Mesothelial cell of epicardium (in vitro differentiated cells): ENCODE data around the gene PROSER1. TPM values are rescaled to one million over a fixed set of nuclear protein-coding genes. Genes with fewer than 3 reads are reported as not detected.

Experiments
- DNase-seq, 2 experiments: peaks; one replicate each; pipeline ENCODE4 v3.0.0; 2021; ENCODE audit warnings: low spot score in 2 of 2; ENCODE audit not compliant: unreplicated experiment in 2 of 2
- H3K27ac Mint-ChIP-seq: 2 replicates; pipeline ENCODE4 v1.8.0; 2021; ENCODE audit warnings: mixed read lengths
- H3K27me3 Mint-ChIP-seq: 2 replicates; pipeline ENCODE4 v1.8.0; 2021; ENCODE audit warnings: low read depth, mixed read lengths
- H3K36me3 Mint-ChIP-seq: 2 replicates; pipeline ENCODE4 v1.8.0; 2021; ENCODE audit warnings: mixed read lengths
- H3K4me1 Mint-ChIP-seq: 2 replicates; pipeline ENCODE4 v1.8.0; 2021; ENCODE audit warnings: mixed read lengths
- H3K4me3 Mint-ChIP-seq: 2 replicates; pipeline ENCODE4 v1.8.0; 2021; ENCODE audit warnings: mild to moderate bottlenecking, moderate library complexity, mixed read lengths
- H3K9me3 Mint-ChIP-seq: 2 replicates; pipeline ENCODE4 v1.8.0; 2021; ENCODE audit warnings: mixed read lengths
- CTCF ChIP-seq: fragments of 200-600 bp; sonication (generic); IDR thresholded peaks from one replicate; pipeline ENCODE4 v1.5.0; 2021; ENCODE audit warnings: antibody characterized with exemption; ENCODE audit not compliant: unreplicated experiment
- total RNA-seq: library from RNA; stranded (reverse); gene quantifications from 3 replicates; pipeline ENCODE4 v1.2.1, GENCODE V29; 2021

The PROSER1 gene
- total RNA-seq, 1 donor from 2014 or later, result 58.8 TPM

GRCh38 chr13:38980750-38981078, 57.2 kb downstream of the PROSER1 start:
- no peak for TF ChIP-seq CTCF
- Mint-ChIP-seq H3K4me1 (no peaks in the 10 kb centered on the region), H3K4me3 (no peak overlapping the region), H3K9me3 (peaks cover 15% of the 10 kb centered on the region), H3K27me3 (no peaks in the 10 kb centered on the region), H3K36me3 (no peaks in the 10 kb centered on the region), H3K27ac (no peak overlapping the region)
- no peak for DNase-seq

GRCh38 chr13:38979891-38980749, 57.8 kb downstream of the PROSER1 start:
- H3K36me3 Mint-ChIP-seq, result no peaks in the 10 kb centered on the region
- TF ChIP-seq CTCF, result no peak
- no peak overlapping the region for H3K4me3 Mint-ChIP-seq
- H3K9me3 Mint-ChIP-seq, result peaks cover 15% of the 10 kb centered on the region
- H3K4me1 Mint-ChIP-seq, result no peaks in the 10 kb centered on the region
- no peak overlapping the region for H3K27ac Mint-ChIP-seq
- DNase-seq, result no peak
- H3K27me3 Mint-ChIP-seq, result no peaks in the 10 kb centered on the region

- DNase-seq, result no peak
- H3K27me3 Mint-ChIP-seq, result no peaks in the 10 kb centered on the region
- no peaks in the 10 kb centered on the region for H3K4me1 Mint-ChIP-seq
- no peak overlapping the region for H3K27ac Mint-ChIP-seq
- H3K4me3 Mint-ChIP-seq, result no peak overlapping the region
- no peak for TF ChIP-seq CTCF
- H3K36me3 Mint-ChIP-seq, result no peaks in the 10 kb centered on the region
- no peaks in the 10 kb centered on the region for H3K9me3 Mint-ChIP-seq
Observed at GRCh38 chr13:38970380-38971051, 67.4 kb downstream of the PROSER1 start.

- H3K27me3 Mint-ChIP-seq, result no peaks in the 10 kb centered on the region
- DNase-seq, result no peak
- no peaks in the 10 kb centered on the region for H3K36me3 Mint-ChIP-seq
- H3K4me3 Mint-ChIP-seq, result no peak overlapping the region
- no peaks in the 10 kb centered on the region for H3K9me3 Mint-ChIP-seq
- H3K27ac Mint-ChIP-seq, result no peak overlapping the region
- no peaks in the 10 kb centered on the region for H3K4me1 Mint-ChIP-seq
- TF ChIP-seq CTCF, result no peak
Observed at GRCh38 chr13:38969187-38969586, 68.7 kb downstream of the PROSER1 start.

GRCh38 chr13:38967446-38967845, 70.4 kb downstream of the PROSER1 start:
- TF ChIP-seq CTCF, result no peak
- DNase-seq, result no peak

More at GRCh38 chr13:38967446-38967845, 70.4 kb downstream of the PROSER1 start:
- Mint-ChIP-seq H3K9me3 (no peaks in the 10 kb centered on the region), H3K4me3 (no peak overlapping the region), H3K27me3 (no peaks in the 10 kb centered on the region), H3K36me3 (no peaks in the 10 kb centered on the region), H3K4me1 (no peaks in the 10 kb centered on the region), H3K27ac (no peak overlapping the region)
